ENCODE measurements around the gene HOXC13. TPM values are rescaled to one million over a fixed set of nuclear protein-coding genes. Genes with fewer than 3 reads are reported as not detected.

Gene HOXC13
- total and polyA plus RNA-seq, 2 experiments from 2014 or later = 0.20 to 0.69 TPM

GRCh38 chr12:53899230-53899629 lies 39.4 kb upstream of the HOXC13 start:
- H2AFZ ChIP-seq = no peak overlapping the region
- H3K4me3 ChIP-seq = no peak overlapping the region
- no peaks in the 10 kb centered on the region for H4K20me1 ChIP-seq (ENCODE audit: insufficient read depth, poor library complexity, severe bottlenecking)
- H3K27ac ChIP-seq = no peak overlapping the region
- no peak for TF ChIP-seq EZH2phosphoT487 (IDR thresholded peaks at IDR 0.05; ENCODE audit: low read depth, severe bottlenecking, unreplicated experiment)
- no peak for TF ChIP-seq CTCF (IDR thresholded peaks at IDR 0.05; ENCODE audit: poor library complexity)
- no peak for TF ChIP-seq EZH2 (IDR thresholded peaks at IDR 0.05; ENCODE audit: borderline replicate concordance)
- no peaks in the 10 kb centered on the region for H3K36me3 ChIP-seq (replicated peaks; ENCODE audit: insufficient read depth, low read depth)
- no peak for DNase-seq (ENCODE audit: low spot score)
- H3K4me1 ChIP-seq (ENCODE audit: insufficient read depth) = no peaks in the 10 kb centered on the region
- WGBS (ENCODE audit: low lambda C conversion rate, missing lambda C conversion rate) = no CpG with 5 or more reads among the region's 1 CpG
- no peak overlapping the region for H3K4me2 ChIP-seq
- no peaks in the 10 kb centered on the region for H3K9me3 ChIP-seq (ENCODE audit: low read depth)
- no peaks in the 10 kb centered on the region for H3K79me2 ChIP-seq
- no peaks in the 10 kb centered on the region for H3K9me2 ChIP-seq (replicated peaks; ENCODE audit: insufficient read depth)
- H3K27me3 ChIP-seq = peaks cover 83% of the 10 kb centered on the region

GRCh38 chr12:53907103-53907502 lies 31.5 kb upstream of the HOXC13 start:
- 71% methylated on average over 3 of the region's 3 CpGs for WGBS (ENCODE audit: low lambda C conversion rate, missing lambda C conversion rate)
- H3K4me1 ChIP-seq (ENCODE audit: insufficient read depth) = no peaks in the 10 kb centered on the region

GRCh38 chr12:53916788-53917655 lies 21.6 kb upstream of the HOXC13 start:
- no peak for TF ChIP-seq CTCF (IDR thresholded peaks at IDR 0.05; ENCODE audit: poor library complexity)
- TF ChIP-seq EZH2 (IDR thresholded peaks at IDR 0.05; ENCODE audit: borderline replicate concordance) = no peak
- TF ChIP-seq EZH2phosphoT487 (IDR thresholded peaks at IDR 0.05; ENCODE audit: low read depth, severe bottlenecking, unreplicated experiment) = no peak
- H3K27me3 ChIP-seq = peaks cover 85% of the 10 kb centered on the region
- no peaks in the 10 kb centered on the region for H3K9me2 ChIP-seq (replicated peaks; ENCODE audit: insufficient read depth)
- no peaks in the 10 kb centered on the region for H4K20me1 ChIP-seq (ENCODE audit: insufficient read depth, poor library complexity, severe bottlenecking)
- no peaks in the 10 kb centered on the region for H3K79me2 ChIP-seq
- H3K4me3 ChIP-seq = no peak overlapping the region
- H3K4me2 ChIP-seq = no peak overlapping the region
- DNase-seq (ENCODE audit: low spot score) = no peak
- H2AFZ ChIP-seq = no peak overlapping the region
- 76% methylated on average over 5 of the region's 5 CpGs for WGBS (ENCODE audit: low lambda C conversion rate, missing lambda C conversion rate)
- no peaks in the 10 kb centered on the region for H3K9me3 ChIP-seq (ENCODE audit: low read depth)
- no peak overlapping the region for H3K27ac ChIP-seq
- no peaks in the 10 kb centered on the region for H3K4me1 ChIP-seq (ENCODE audit: insufficient read depth)
- H3K36me3 ChIP-seq (replicated peaks; ENCODE audit: insufficient read depth, low read depth) = no peaks in the 10 kb centered on the region

More at GRCh38 chr12:53907103-53907502, 31.5 kb upstream of the HOXC13 start:
- H3K27me3 ChIP-seq = peaks cover 75% of the 10 kb centered on the region
- H4K20me1 ChIP-seq (ENCODE audit: insufficient read depth, poor library complexity, severe bottlenecking) = no peaks in the 10 kb centered on the region
- H3K4me2 ChIP-seq = no peak overlapping the region
- no peaks in the 10 kb centered on the region for H3K79me2 ChIP-seq
- H3K36me3 ChIP-seq (replicated peaks; ENCODE audit: insufficient read depth, low read depth) = no peaks in the 10 kb centered on the region
- no peak overlapping the region for H2AFZ ChIP-seq
- H3K9me2 ChIP-seq (replicated peaks; ENCODE audit: insufficient read depth) = no peaks in the 10 kb centered on the region
- no peaks in the 10 kb centered on the region for H3K9me3 ChIP-seq (ENCODE audit: low read depth)
- H3K4me3 ChIP-seq = no peak overlapping the region
- no peak overlapping the region for H3K27ac ChIP-seq
- TF ChIP-seq EZH2phosphoT487 (IDR thresholded peaks at IDR 0.05; ENCODE audit: low read depth, severe bottlenecking, unreplicated experiment) (no peak), CTCF (IDR thresholded peaks at IDR 0.05; ENCODE audit: poor library complexity) (no peak), EZH2 (IDR thresholded peaks at IDR 0.05; ENCODE audit: borderline replicate concordance) (no peak)
- no peak for DNase-seq (ENCODE audit: low spot score)
